ENCODE data around the gene ENG.
"Not testable (repeated sequence)": the region's sequence is repeated elsewhere in the genome, so short reads cannot be mapped to it uniquely, and the experiment has no call there.

Gene ENG

GRCh38 chr9:127852829-127853228 lies 1.6 kb downstream of the ENG start:
- in situ Hi-C loops (cut with HindIII; ENCODE audit: low sequenced_read_pairs) = no loop called here
- no peak for TF ChIP-seq CTCF (IDR thresholded peaks at IDR 0.05; ENCODE audit: low read depth, low read length)
- H3K4me3 ChIP-seq (ENCODE audit: low read depth, low read length) = peak overlapping the region; percentile 64
- DNase-seq (ENCODE audit: low read depth, low spot score) = no peak

- in situ Hi-C loops (cut with HindIII; ENCODE audit: low sequenced_read_pairs) = no loop called here
- no peak overlapping the region for H3K4me3 ChIP-seq (ENCODE audit: low read depth, low read length)
- no peak for DNase-seq (ENCODE audit: low read depth, low spot score)
- TF ChIP-seq CTCF (IDR thresholded peaks at IDR 0.05; ENCODE audit: low read depth, low read length) = no peak
Observed at GRCh38 chr9:127850286-127850830, 4.1 kb downstream of the ENG start.

- in situ Hi-C loops (cut with HindIII; ENCODE audit: low sequenced_read_pairs) = no loop called here
- no peak for DNase-seq (ENCODE audit: low read depth, low spot score)
- no peak overlapping the region for H3K4me3 ChIP-seq (ENCODE audit: low read depth, low read length)
- no peak for TF ChIP-seq CTCF (IDR thresholded peaks at IDR 0.05; ENCODE audit: low read depth, low read length)
Observed at GRCh38 chr9:127848756-127849504, 5.5 kb downstream of the ENG start.

GRCh38 chr9:127847833-127848755 lies 6.4 kb downstream of the ENG start:
- DNase-seq (ENCODE audit: low read depth, low spot score) = no peak
- TF ChIP-seq CTCF (IDR thresholded peaks at IDR 0.05; ENCODE audit: low read depth, low read length) = no peak
- no peak overlapping the region for H3K4me3 ChIP-seq (ENCODE audit: low read depth, low read length)
- in situ Hi-C loops (cut with HindIII; ENCODE audit: low sequenced_read_pairs) = no loop called here

GRCh38 chr9:127847178-127847510 lies 7.3 kb downstream of the ENG start:
- no peak for TF ChIP-seq CTCF (IDR thresholded peaks at IDR 0.05; ENCODE audit: low read depth, low read length)
- DNase-seq (ENCODE audit: low read depth, low spot score) = no peak
- H3K4me3 ChIP-seq (ENCODE audit: low read depth, low read length) = no peak overlapping the region
- in situ Hi-C loops (cut with HindIII; ENCODE audit: low sequenced_read_pairs) = no loop called here

- in situ Hi-C loops (cut with HindIII; ENCODE audit: low sequenced_read_pairs) = no loop called here
- no peak overlapping the region for H3K4me3 ChIP-seq (ENCODE audit: low read depth, low read length)
- no peak for TF ChIP-seq CTCF (IDR thresholded peaks at IDR 0.05; ENCODE audit: low read depth, low read length)
- DNase-seq (ENCODE audit: low read depth, low spot score) = no peak
Observed at GRCh38 chr9:127846443-127847177, 7.8 kb downstream of the ENG start.

GRCh38 chr9:127845619-127846018 lies 8.8 kb downstream of the ENG start:
- DNase-seq (ENCODE audit: low read depth, low spot score); H3K4me3 ChIP-seq (ENCODE audit: low read depth, low read length); in situ Hi-C loops (cut with HindIII; ENCODE audit: low sequenced_read_pairs): not testable (repeated sequence)
